ENCODE measurements around the gene WDR45B. TPM values are rescaled to one million over a fixed set of nuclear protein-coding genes. Genes with fewer than 3 reads are reported as not detected.

The WDR45B gene
- total RNA-seq, 1 experiment from 2014 or later = 110 TPM

GRCh38 chr17:82664701-82665182, 16.5 kb upstream of the WDR45B start:
- H3K4me1 ChIP-seq (ENCODE audit: insufficient read depth, low read length) = no peaks in the 10 kb centered on the region; the same call in 1 of the 2 replicates
- no peak overlapping the region for H3K4ac ChIP-seq (ENCODE audit: low read depth, low read length)
- no peak overlapping the region; a peak in 2 of 7 replicates for H3K27ac Mint-ChIP-seq
- H4K20me1 ChIP-seq (ENCODE audit: control insufficient read depth, insufficient read depth, insufficient read length) = no peaks in the 10 kb centered on the region
- no CpG with 5 or more reads among the region's 22 CpGs for WGBS (ENCODE audit: extremely low coverage, insufficient read length, low lambda C conversion rate)
- no peak for TF ChIP-seq CTCF (conservative IDR thresholded peaks at IDR 0.05)
- H3K79me2 ChIP-seq (ENCODE audit: insufficient read depth, low read length) = no peaks in the 10 kb centered on the region
- DNase-seq = no peak
- no peak overlapping the region for H3K4me2 ChIP-seq (ENCODE audit: insufficient read depth, insufficient read length, low read length)
- H2BK12ac ChIP-seq (ENCODE audit: insufficient read length, low read depth, low read length) = no peak overlapping the region
- no peak overlapping the region for H4K5ac ChIP-seq (ENCODE audit: insufficient read length, low read depth, low read length)
- no peak overlapping the region for H2BK15ac ChIP-seq (ENCODE audit: low read depth, low read length)
- no peaks in the 10 kb centered on the region for H3K9me3 ChIP-seq (ENCODE audit: control insufficient read depth, low read depth, low read length)
- H3K9me3 Mint-ChIP-seq = peaks cover 0 to 7% of the 10 kb centered on the region in 2 experiments; a peak in 1 of 5 replicates
- H3T11ph ChIP-seq (ENCODE audit: low read length) = no peak overlapping the region
- H3K14ac ChIP-seq (ENCODE audit: insufficient read depth, low read length) = no peak overlapping the region
- H3K79me1 ChIP-seq (ENCODE audit: insufficient read depth, low read depth, low read length, poor library complexity, severe bottlenecking) = no peaks in the 10 kb centered on the region
- no peak overlapping the region for H3K23ac ChIP-seq (ENCODE audit: insufficient read length, low read depth, low read length)
- H4K91ac ChIP-seq (ENCODE audit: insufficient read length, low read depth, low read length) = no peak overlapping the region
- H3K18ac ChIP-seq (ENCODE audit: insufficient read length, low read depth, low read length) = no peak overlapping the region
- no peak overlapping the region for H2BK120ac ChIP-seq (ENCODE audit: low read depth, low read length, poor library complexity, severe bottlenecking)
- H2BK5ac ChIP-seq (ENCODE audit: insufficient read length, low read length) = no peak overlapping the region
- no peak overlapping the region for H4K8ac ChIP-seq (replicated peaks; ENCODE audit: insufficient read length, low read depth, low read length)
- H3K27me3 Mint-ChIP-seq (ENCODE audit: low read depth) = peaks cover 4% of the 10 kb centered on the region
- no peaks in the 10 kb centered on the region for H3K27me3 ChIP-seq (ENCODE audit: insufficient read depth, low read length)
- H3K9ac ChIP-seq (ENCODE audit: extremely low read depth, insufficient read length, low read length) = no peak overlapping the region
- no peak overlapping the region for H3K4me3 Mint-ChIP-seq
- H3K4me1 Mint-ChIP-seq = peaks cover 6 to 14% of the 10 kb centered on the region in 2 experiments
- no peak overlapping the region for H2AFZ ChIP-seq (ENCODE audit: low read length)
- H3K56ac ChIP-seq (ENCODE audit: insufficient read length, low read depth, low read length) = no peak overlapping the region
- no peak overlapping the region for H2AK5ac ChIP-seq (ENCODE audit: insufficient read length, low read length)
- H3K27ac ChIP-seq (ENCODE audit: insufficient read length, low read depth, low read length) = no peak overlapping the region
- H2BK20ac ChIP-seq (ENCODE audit: low read depth, low read length, poor library complexity, severe bottlenecking) = no peak overlapping the region
- H3K36me3 Mint-ChIP-seq (ENCODE audit: insufficient read depth in 1 of 3, low read depth in 3 of 3) = no peaks in the 10 kb centered on the region; a peak in 1 of 7 replicates
- H3K23me2 ChIP-seq (ENCODE audit: insufficient read length, low read depth, low read length, poor library complexity, severe bottlenecking) = no peaks in the 10 kb centered on the region
